GM21528 (cell line): ENCODE results near the gene USP34.

Experiments used
- ATAC-seq: cut with Tn5 transposase; IDR thresholded peaks from one replicate; pipeline ENCODE4 v1.9.1; 2021; ENCODE audit warnings: mild to moderate bottlenecking, moderate library complexity; ENCODE audit not compliant: unreplicated experiment, low FRiP score

Gene USP34

DNA sequence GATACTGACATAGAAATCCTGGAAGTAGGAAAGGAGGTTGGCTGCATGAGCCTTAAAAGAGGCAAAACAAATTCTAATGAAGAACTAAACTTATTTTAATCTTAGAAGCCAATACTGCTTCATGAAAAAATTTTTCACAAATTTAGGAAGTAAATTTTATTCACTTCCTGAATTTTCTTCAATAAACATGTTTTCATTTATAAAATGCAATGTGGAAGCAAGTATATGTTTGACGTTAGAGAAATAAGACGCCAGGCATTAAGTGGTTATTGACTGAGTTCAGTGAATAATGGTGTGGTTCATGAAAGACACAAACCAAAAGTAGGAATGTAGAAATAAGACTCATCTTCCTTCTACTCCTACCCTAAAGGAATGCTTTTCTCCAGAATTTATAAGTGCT, 136.4 kb downstream of the USP34 start:
- ATAC-seq = no peak

DNA sequence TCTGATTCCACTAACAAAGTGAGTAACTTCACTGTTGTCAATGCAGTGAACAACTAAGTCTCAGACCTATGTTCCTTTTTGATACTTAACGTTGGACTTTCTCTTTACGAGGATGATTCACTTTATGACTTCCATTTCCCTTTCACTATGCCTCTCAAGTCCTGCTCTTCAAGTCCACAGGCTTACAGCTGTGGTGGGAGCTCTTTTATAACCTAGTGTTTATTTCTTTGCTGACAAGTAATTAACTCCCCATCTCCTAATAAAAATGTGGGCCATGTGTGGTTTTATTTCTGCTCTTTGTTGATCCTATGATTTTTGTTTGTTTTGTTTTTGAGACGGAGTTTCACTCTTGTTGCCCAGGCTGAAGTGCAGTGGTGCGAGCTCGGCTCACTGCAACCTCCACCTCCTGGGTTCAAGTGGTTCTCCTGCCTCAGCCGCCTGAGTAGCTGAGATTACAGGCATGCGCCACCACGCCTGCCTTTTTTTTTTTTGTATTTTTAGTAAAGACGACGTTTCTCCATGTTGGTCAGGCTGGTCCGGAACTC, 142.1 kb downstream of the USP34 start:
- ATAC-seq = no peak

DNA sequence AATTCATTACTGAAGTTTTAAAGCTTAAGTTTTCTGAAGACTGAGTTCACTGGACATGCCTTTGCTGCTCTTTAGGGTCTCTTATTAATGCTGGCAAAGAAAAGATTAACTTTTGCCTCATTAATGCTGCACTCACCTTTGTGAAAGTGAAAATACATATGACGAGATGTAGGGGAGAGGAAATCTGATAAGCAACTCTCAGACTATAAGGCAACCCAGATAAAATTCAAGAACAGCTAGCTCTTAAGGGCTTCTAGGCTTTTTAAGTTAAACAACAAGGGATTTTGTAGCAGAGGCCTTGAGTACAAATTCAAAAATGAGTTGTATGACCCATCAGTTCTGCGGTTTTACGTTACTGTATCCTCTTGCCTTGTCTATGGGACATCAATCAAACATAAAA, 143.7 kb downstream of the USP34 start:
- ATAC-seq = no peak

DNA sequence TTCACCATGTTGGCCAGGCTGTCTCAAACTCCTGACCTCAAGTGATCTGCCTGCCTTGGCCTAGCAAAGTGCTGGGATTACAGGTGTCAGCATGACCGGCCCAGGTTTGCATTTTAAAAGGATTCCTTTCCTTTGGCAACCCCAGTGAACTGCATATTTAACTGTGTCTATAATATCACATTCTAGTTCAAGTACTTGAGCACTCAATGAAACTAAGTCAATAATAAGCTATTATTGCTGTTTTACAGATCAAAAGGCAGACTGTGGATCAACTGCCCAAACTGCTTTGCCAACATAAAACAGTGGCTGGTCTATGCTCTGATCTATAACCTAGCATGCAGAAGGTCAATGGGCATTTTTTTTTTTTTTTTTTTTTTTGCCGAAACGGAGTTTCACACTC, 144.5 kb downstream of the USP34 start:
- ATAC-seq = no peak

DNA sequence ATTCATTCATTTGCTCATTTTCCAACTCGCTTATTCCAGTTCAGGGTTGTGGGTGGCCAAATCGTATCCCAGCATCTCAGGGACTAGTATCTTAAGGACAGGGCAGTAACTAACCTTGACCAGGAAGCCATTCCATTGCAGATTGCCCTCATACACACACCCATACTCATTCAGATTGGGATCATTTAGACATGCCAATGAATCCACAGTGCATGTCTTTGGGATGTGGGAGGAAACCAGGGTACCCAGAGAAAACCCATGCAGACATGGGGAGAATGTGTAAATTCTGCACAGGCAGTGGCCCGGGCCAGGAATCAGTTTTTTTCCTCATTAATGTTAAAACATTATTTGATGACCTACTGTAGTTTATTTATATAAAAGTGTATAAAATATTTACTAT, 150.7 kb downstream of the USP34 start:
- no peak for ATAC-seq

DNA sequence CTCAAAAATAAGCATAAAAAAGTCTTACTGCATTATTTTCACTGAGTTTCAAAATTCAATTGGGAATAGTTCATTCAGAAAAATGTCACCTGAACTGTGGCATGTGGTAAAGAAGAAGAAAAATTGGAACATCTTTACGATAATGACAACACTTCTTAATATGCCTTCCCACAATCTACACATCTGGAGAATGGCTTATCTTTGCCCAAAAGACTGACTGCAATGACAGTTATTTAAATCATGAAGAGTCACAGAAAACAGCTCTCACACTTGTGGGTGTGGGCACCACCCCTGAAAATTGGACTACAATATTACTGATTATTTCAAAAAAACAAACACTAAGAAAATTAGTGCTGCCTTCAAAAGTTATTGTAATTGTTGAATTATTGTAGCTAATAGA, 152.3 kb downstream of the USP34 start:
- no peak for ATAC-seq

DNA sequence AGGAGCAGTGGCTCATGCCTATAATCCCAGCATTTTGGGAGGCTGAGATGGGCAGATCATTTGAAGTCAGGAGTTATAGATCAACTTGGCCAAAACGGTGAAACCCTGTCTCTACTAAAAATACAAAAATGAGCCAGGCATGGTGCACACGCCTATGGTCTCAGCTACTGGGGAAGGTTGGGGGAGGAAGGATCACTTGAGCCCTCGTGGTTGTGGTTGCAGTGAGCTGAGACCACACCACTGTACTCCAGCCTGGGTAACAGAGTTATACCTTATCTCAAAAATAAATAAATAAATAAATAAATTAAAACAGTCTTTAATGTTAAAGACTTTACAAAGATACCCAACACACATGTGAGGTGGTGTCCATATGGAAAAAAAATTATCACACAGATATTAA, 174.9 kb downstream of the USP34 start:
- no peak for ATAC-seq

DNA sequence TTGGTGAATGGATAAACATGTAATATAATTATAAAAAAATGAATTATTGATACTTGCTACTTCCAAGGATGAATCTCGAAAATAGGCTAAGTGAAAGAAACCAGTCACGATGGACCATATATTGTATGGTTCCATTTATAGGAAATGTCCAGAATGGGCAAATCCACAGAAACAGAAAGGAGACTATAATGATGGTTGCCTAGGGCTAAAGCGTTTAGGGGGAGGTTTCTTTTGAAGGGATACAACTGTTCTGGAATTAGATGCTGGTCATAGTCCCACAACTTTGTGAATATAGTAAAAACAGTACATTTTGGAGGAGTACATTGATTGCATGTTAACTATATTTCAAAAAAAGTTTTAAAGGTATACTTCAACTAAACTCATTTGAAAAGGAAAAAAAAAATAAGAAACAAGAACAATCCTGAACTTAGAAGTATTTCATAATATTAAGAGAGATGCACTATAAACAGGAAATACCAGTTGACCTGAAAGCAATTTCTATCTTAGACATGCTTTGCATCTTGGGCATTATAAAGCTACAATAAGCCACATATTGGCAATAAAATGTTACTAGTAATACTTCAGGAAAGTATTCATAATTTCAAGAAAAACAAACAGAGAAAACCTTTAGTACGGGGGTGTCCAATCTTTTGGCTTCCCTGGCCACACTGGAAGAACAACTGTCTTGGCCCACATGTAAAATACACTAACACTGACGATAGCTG, 178.9 kb downstream of the USP34 start:
- ATAC-seq = no peak

DNA sequence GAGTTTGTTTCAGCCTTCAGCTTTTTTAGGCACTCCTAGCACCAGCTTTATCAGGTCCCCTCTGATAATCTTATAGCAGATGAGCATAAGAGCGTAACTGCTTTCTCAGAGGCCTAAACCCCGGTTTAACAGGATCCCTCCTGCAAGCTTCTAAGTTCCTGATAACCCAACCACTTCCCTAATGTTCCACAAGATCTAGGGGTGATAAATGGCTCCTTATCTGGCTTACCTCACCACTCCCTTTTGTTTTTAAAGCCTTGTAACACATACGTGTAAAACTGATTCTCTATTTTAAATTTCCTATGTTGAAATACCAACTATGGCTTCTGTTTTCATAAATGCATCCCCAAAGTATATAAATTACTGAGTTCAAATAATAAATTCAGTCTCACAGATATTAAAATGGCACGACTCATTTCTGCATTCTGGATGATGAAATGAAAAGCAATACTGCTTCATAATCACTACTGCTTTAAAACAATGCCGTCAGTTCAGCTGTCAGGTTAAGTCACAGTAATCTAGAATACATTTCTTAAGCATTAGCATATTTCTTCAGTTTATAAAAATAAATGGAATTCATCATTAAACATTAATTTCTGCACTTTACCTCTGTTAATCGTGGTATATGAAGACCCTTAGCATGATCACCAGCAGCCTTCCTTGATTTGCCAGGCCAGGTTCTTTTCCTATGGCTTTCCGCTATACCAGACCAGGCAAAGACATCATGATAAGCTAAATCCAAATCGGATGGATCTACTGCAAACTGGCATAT, 182.6 kb downstream of the USP34 start:
- no peak for ATAC-seq

DNA sequence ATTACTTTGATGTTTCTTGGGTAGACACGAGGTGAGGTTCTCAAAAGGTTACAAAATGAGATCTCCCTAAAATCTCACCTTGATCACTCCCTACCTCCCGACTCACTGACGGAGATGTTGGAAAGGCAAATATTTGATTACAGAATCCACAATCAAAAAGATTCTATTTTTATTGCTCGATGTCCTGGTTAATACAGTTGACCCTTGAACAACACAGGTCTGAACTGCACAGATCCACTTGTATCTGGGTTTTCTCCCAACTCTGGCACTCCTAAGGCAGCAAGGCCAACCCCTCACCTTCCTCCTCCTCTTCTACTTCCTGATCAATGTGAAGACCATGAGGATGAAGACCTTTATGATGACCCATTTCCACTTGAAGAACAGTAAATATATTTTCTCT, 183.6 kb downstream of the USP34 start:
- no peak for ATAC-seq

DNA sequence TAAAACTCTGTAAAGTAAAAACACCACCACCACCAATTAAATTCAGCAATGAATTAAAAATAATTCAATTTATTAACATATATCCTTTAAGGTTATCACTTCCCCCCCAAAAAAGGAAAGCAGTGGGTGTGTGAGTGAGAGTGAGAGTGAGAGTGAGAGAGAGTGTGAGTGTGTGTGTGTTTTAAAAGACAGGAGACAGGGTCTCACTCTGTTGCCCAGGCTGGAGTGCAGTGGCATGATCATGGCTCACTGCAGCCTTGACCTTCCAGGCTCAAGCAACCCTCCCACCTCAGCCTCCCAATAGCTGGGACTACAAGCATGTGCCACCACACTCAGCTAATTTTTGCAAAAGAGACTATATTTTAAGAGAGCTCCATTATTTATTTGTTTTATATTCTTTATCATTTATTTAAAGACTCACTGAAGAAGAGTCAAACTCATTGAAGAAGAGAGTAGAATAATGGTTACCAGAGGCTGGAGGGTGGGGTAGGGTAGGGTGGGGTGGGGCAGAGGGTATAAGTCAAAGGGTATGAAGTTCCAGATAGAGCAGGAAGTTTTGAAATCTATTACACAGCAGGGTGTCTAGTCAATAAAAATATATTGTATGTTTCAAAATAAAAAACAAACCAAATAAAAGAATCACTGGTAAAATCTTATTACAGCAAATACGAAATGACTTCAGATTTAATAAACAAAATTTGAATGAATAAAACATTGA, 187.3 kb downstream of the USP34 start:
- ATAC-seq = no peak

DNA sequence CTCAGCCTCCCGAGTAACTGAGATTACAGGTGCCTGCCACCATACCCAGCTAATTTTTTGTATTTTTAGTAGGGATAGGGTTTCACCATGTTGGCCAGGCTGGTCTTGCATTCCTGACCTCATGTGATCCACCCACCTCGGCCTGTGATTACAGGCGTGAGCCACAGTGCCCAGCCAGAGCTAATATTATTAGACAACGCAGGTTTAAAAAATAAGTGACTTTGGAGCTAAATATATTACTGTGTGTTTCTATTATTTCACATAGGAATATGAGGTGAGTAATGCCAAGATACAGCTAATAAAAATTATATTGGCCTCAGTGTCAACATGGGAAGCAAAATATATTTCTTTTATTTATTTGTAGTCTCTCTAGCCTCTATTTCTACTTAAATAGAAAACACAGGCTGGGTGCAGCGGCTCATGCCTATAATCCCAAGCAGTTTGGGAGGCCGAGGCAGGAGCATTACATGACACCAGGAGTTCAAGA, 188.7 kb downstream of the USP34 start:
- no peak for ATAC-seq

DNA sequence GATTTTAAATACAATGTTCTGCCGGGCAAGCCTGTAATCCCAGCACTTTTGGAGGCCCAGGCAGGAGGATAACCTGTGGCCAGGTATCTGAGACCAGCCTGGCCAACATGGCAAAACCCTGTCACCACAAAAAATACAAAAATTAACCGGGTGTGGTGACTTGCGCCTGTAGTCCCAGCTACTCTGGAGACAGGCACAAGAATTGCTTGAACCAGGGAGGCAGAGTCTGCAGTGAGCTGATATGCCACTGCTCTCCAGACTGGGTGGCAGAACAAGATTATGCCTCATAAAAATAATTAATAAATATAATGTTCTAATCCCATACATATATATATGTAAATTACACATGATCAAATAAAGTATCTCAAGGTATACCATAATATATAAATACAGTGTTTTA, 189.6 kb downstream of the USP34 start:
- no peak for ATAC-seq

DNA sequence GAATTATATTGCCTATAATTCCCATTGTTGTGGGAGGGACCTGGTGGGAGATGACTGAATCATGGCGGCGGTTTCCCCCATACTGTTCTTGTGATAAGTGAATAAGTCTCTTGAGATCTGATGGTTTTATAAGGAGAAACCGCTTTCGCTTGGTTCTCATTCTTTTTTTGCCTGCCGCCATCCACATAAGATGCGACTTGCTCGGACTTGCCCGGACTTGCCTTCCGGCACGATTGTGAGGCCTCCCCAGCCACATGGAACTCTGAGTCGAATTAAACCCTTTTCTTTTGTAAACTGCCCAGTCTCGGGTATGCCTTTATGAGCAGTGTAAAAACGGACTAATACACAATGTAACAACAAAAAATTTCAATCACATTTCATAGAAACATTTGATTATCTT, 193.1 kb downstream of the USP34 start:
- no peak for ATAC-seq

DNA sequence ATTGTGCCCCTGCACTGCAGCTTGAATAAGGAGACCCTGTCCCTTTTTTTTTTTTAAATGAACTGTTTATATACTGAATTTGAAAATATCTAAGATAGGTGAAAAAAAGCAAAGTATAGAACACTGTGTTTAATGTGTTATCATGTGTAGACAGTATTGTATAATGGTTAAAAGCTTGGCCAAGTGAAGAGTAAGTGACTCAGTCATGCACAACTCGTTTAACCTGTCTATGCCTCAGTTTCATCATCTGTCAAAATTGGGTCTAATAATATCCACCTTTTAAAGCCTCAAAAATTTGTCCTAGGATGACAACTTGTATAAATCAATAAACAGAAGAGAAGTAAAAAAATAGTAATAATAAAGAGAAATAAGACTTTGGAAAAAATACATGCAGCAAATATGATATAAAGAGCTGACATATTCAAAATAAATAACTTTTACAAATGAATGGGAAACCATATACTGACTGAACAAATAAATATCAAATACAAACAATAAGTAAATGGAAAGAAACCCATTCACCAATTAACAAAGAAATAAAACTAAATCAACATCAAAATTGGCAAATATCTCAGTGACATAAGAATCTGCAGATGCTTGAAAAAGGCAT, 195.2 kb downstream of the USP34 start:
- no peak for ATAC-seq

DNA sequence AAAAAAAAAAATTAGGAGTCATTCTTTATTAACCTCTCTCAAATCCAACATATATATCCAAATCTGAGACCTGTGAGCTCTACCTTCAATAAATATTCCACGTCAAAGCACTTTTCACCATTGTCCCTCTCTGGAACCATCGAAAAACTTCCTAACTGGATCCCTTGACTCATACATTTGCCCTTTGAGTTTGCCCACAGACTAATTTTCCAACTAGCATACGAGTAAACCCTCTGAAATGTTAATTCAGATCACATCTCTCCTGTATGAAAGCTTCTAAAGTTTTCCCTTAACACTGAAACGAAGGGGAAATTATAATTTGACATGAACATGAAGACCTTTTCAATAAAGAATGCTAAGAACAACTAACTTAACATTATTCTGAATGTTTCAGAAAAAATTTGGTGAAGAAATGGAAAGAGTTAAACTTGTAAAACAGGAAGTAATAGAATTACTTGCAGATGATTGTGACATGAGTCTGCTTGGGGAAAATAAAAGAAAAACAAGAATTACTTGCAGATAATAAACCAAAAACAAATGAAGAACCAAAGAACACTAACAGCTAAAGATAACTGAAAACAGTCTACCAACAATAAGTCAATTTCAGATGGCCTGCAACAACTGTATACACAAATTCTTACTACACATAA, 198.3 kb downstream of the USP34 start:
- no peak for ATAC-seq

DNA sequence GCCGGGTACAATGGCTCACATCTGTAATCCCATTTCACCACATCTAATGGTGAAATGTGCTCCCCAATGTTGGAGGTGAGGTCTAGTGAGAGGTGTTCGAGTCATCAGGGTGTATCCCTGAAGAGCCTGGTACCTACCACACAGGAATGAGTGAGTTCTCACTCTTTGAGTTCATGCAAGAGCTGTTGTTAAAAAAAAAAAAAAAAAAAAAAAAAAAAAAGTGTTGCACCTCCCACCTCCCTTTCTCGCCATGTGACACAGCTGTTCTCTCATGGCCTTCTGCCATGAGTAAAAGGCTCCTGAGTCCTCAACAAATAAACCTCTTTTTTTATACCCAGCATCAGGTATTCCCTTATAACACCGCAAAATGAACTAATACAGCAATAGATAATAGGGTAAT, 202.6 kb downstream of the USP34 start:
- no peak for ATAC-seq

DNA sequence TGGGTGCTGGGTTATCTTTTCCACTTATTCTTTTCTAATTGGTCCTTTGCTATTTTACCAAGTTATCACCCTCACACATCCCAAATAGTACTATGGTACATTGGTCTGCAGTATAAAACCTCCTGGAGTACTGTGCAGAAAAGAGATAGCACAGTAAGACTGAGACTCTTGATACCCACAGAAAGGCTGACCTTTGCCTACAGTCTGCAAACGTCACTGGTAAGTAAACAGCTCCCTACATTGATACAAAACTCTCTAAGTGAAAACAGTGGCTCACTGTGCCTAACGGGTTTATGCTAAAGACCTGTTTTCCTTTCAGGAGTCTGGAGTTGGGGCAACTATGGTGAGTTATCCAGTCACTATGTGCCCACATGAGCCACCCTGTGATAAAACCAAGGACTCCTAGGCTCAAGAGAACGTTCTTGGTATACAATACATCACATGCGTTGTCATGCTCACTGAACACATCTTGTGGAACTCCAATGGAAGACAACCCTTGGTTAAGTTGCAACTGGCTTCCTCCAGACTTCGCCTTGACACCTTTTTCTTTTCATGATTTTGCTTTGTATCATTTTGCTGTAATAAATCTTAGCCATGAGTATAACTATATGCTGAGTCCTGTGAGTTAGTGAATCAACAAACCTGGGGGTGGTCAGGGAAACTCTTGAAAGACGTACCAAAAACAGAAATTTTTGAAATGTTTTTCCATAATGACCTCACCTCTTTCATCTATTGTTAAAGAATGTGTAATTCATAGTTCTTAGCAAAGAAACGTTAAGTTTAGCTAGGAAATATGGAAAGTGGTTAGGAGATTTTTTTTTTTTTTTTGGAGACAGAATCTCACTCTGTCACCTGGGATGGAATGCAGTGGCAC, 204.0 kb downstream of the USP34 start:
- ATAC-seq = no peak

DNA sequence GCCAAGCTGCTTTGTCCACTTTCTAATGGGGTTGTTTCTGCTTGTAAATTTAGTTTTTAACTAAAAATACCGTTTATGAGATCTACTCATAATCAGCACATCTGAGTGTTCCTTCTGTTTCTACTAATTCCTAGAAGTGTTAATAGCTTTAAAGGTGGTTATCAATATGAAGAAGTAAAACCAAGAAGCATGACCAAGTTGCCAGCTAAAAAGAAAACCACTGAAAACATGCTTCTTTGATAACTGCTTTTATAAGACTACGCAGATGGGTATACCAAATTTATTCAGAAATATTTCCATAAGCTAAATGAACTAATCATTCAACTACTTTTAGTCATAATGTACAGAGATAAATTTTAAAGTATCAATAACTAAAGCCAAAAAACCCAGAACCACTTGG, 207.1 kb downstream of the USP34 start:
- no peak for ATAC-seq
